Ovary (tissue), 3 donors: ENCODE data around the gene TTC39B.

Experiments used
- CTCF ChIP-seq, 3 donors: fragments of 450-650 bp in 2 of 3; fragments of 200-600 bp in 1 of 3; IDR thresholded peaks; one replicate each; pipeline versions ENCODE4 v1.5.1 to v1.8.0; 2016 to 2022; ENCODE audit warnings: antibody characterized with exemption in 3 of 3, mild to moderate bottlenecking in 1 of 3
- EP300 ChIP-seq: sonication (generic); formaldehyde crosslinking; IDR thresholded peaks from one replicate; pipeline ENCODE4 v1.6.1; 2017; ENCODE audit warnings: antibody characterized with exemption
- POLR2A ChIP-seq: fragments of 450-650 bp; IDR thresholded peaks from one replicate; pipeline ENCODE4 v1.6.1; 2017; ENCODE audit warnings: antibody characterized with exemption, mild to moderate bottlenecking, moderate library complexity
- donor health status: DM: no; HTN: no; CAD: no.

GRCh38 chr9:15132091-15132490 lies 174.9 kb downstream of the TTC39B start:
- no peak for TF ChIP-seq EP300
- TF ChIP-seq POLR2A: no peak
- no peak for TF ChIP-seq CTCF (IDR thresholded peaks at IDR 0.05)
